AG04450 (cell line): Measurements from ENCODE around the gene RGS21. TPM values are rescaled to one million over a fixed set of nuclear protein-coding genes. Genes with fewer than 3 reads are reported as not detected.
"Not testable (repeated sequence)": the region's sequence is repeated elsewhere in the genome, so short reads cannot be mapped to it uniquely, and the experiment has no call there.

Experiments
- CTCF ChIA-PET: fragments of 300-600, 350-600 bp; formaldehyde crosslinking; extraction: SDS; loops from one replicate; lab custom pipeline; 2022; ENCODE audit warnings: antibody characterized with exemption, inconsistent platforms; lab: Charles Lee
- POLR2A ChIA-PET: fragments of 350-600 bp; formaldehyde crosslinking; extraction: SDS; loops from one replicate; lab custom pipeline; 2021; ENCODE audit warnings: antibody characterized with exemption, inconsistent platforms; lab: Yijun Ruan, JAX
- DNase-seq: peaks from one replicate; pipeline ENCODE4 v3.0.0-alpha.2; 2011; ENCODE audit warnings: low read depth, low spot score
- H3K27ac ChIP-seq: one replicate; pipeline ENCODE4 v1.5.1; 2012; ENCODE audit warnings: low read depth, low read length, control low read depth
- H3K27me3 ChIP-seq: one replicate; pipeline ENCODE4 v1.6.0; 2012; ENCODE audit warnings: low read length; ENCODE audit not compliant: control insufficient read depth, insufficient read depth
- H3K4me3 ChIP-seq: 2 replicates; pipeline ENCODE4 v1.5.1; 2011; ENCODE audit warnings: mild to moderate bottlenecking, low read depth, low read length, control low read depth
- H3K9me3 ChIP-seq: 2 replicates; pipeline ENCODE4 v1.5.1; 2012; ENCODE audit warnings: low read length; ENCODE audit not compliant: control insufficient read depth, insufficient read depth
- CTCF ChIP-seq: IDR thresholded peaks from 2 replicates; pipeline ENCODE4 v1.5.1; 2011; ENCODE audit warnings: low read depth, low read length, control low read depth, inconsistent platforms
- polyA plus RNA-seq: library from polyadenylated mRNA; depleted of rRNA; stranded (reverse); fragments of >200 nt; gene quantifications from 2 replicates; pipeline ENCODE4 v1.2.3, GENCODE V29; 2011

The RGS21 gene
- polyA plus RNA-seq, 1 experiment = not detected

DNA sequence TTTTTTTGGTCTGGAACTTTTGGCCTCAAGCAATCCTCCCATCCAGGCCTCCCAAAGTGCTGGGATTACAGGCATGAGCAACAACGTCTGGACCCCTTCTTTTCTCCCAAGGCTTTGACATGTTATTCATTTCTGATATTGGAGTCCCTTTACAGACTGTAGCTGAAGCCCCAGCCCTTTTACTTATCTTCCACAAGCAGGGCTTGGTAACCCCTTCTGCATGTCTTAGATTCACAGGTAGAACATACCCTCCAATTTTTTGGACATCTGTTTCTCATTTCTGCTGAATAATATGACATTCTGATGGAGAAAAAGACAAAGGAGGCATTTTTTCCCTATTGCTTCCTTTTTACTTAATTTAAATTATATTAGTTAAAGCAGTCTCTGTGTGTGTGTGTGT is 39.2 kb upstream of the RGS21 start:
- Histone ChIP-seq H3K27ac (no peak overlapping the region), H3K27me3 (no peaks in the 10 kb centered on the region), H3K4me3 (no peak overlapping the region), H3K9me3 (no peaks in the 10 kb centered on the region)
- POLR2A ChIA-PET = no interaction called here
- CTCF ChIA-PET = no interaction called here
- DNase-seq = no peak
- no peak for TF ChIP-seq CTCF

- ChIA-PET CTCF (no interaction called here), POLR2A (no interaction called here)
Observed at GRCh38 chr1:192284927-192285326, 31.9 kb upstream of the RGS21 start.

DNA sequence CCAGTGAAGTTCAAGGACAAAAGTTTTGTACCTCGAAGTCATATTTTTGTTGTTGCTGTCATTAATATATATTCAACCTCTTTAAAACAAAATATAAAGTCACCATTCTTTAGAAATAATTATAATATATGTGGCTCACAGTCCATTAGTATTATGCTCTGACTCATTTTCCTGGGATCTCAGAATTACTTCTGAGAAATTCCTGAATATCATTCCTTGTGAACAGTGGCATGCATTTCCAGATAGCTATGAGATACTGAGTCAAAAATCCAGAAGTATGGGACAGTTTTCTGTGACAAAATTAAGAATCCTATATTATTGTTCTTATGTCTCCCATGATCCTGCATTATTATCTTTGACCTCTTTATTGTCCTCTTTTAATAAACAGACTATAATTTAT is 13.8 kb upstream of the RGS21 start:
- no peak overlapping the region for H3K4me3 ChIP-seq
- DNase-seq = no peak
- H3K27ac ChIP-seq = no peak overlapping the region
- no peaks in the 10 kb centered on the region; the same call in 1 of the 2 replicates for H3K9me3 ChIP-seq
- POLR2A ChIA-PET = no interaction called here
- no peaks in the 10 kb centered on the region for H3K27me3 ChIP-seq
- CTCF ChIA-PET = no interaction called here
- no peak for TF ChIP-seq CTCF

More at GRCh38 chr1:192284927-192285326, 31.9 kb upstream of the RGS21 start:
- Histone ChIP-seq H3K9me3 (no peaks in the 10 kb centered on the region), H3K4me3 (no peak overlapping the region), H3K27me3 (no peaks in the 10 kb centered on the region), H3K27ac (no peak overlapping the region)
- no peak for DNase-seq
- TF ChIP-seq CTCF = no peak

DNA sequence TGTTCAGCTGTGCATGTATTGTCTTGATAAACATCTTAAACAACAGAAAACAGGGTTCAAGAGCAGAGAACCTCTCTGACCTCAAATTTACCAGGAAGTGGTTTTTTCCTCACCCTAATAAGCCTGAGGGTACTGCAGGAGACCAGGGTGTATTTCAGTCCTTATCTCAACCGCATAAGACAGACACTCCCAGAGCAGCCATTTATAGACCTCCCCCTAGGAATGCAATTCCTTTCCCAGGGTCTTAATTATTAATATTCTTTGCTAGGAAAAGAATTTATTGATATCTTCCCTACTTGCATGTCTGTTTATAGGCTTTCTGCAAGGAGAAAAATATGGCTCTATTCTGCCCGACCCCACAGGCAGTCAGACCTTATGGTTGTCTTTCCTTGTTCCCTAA is 8.5 kb upstream of the RGS21 start:
- DNase-seq, H3K27ac ChIP-seq, POLR2A ChIA-PET, H3K4me3 ChIP-seq, H3K9me3 ChIP-seq, H3K27me3 ChIP-seq, CTCF ChIA-PET: not testable (repeated sequence)

GRCh38 chr1:192311281-192311680 is 5.5 kb upstream of the RGS21 start:
- H3K9me3 ChIP-seq = peaks cover 5% of the 10 kb centered on the region; the same call in 1 of the 2 replicates
- no peak overlapping the region for H3K27ac ChIP-seq
- H3K4me3 ChIP-seq = no peak overlapping the region
- CTCF ChIA-PET = interaction anchor here (0.7 to 1.3 kb wide), 3 partner anchors 9 to 317 kb away, joined by 3 to 5 read pairs (median 4); no protein-coding TSS in a partner anchor
- H3K27me3 ChIP-seq = no peaks in the 10 kb centered on the region
- POLR2A ChIA-PET = no interaction called here
- peak; percentile 84 for TF ChIP-seq CTCF
- peak; percentile 32 for DNase-seq

- CTCF ChIA-PET = no interaction called here
Observed at GRCh38 chr1:192327997-192328396, 11.2 kb downstream of the RGS21 start.

More at GRCh38 chr1:192327997-192328396, 11.2 kb downstream of the RGS21 start:
- POLR2A ChIA-PET = no interaction called here
- no peak for TF ChIP-seq CTCF
- H3K9me3 ChIP-seq = no peaks in the 10 kb centered on the region
- H3K4me3 ChIP-seq = no peak overlapping the region
- H3K27ac ChIP-seq = no peak overlapping the region
- DNase-seq = no peak
- no peaks in the 10 kb centered on the region for H3K27me3 ChIP-seq
